SK-N-SH treated with all-trans-retinoic acid at 6 μM for 48 hours (cell line): ENCODE measurements around the gene LRRN4CL.

Experiments
- ATAC-seq: fragments of 200-7000 bp; cut with Tn5 transposase; 3 replicates; pipeline ENCODE4 v1.9.1; 2020; ENCODE audit warnings: mild to moderate bottlenecking, moderate library complexity
- ARNTL ChIP-seq: fragments of 450-650 bp; formaldehyde crosslinking; IDR thresholded peaks from 2 replicates; pipeline ENCODE4 v1.5.0; 2020; ENCODE audit warnings: low read depth, mild to moderate bottlenecking, moderate library complexity, borderline replicate concordance
- CSDC2 ChIP-seq: fragments of 250-450 bp; sonication (Bioruptor Pico); IDR thresholded peaks from 2 replicates; pipeline ENCODE4 v1.5.0; 2020; ENCODE audit warnings: mild to moderate bottlenecking, moderate library complexity
- CSRNP3 ChIP-seq: fragments of 250-450 bp; sonication (Bioruptor Pico); IDR thresholded peaks from 2 replicates; pipeline ENCODE4 v1.5.1; 2021; ENCODE audit warnings: mild to moderate bottlenecking, moderate library complexity
- ESRRG ChIP-seq: fragments of 250-450 bp; sonication (Bioruptor Pico); IDR thresholded peaks from 2 replicates; pipeline ENCODE4 v1.6.1; 2021; ENCODE audit warnings: mild to moderate bottlenecking
- GLIS3 ChIP-seq: fragments of 250-450 bp; sonication (Bioruptor Pico); IDR thresholded peaks from 2 replicates; pipeline ENCODE4 v1.5.0; 2020; ENCODE audit warnings: mild to moderate bottlenecking, moderate library complexity
- ISL1 ChIP-seq: fragments of 250-450 bp; sonication (Bioruptor Pico); IDR thresholded peaks from 2 replicates; pipeline ENCODE4 v2.1.2; 2022; ENCODE audit warnings: mild to moderate bottlenecking, moderate library complexity
- OSR1 ChIP-seq: fragments of 250-450 bp; sonication (Bioruptor Pico); IDR thresholded peaks from 2 replicates; pipeline ENCODE4 v1.8.0; 2022; ENCODE audit warnings: moderate library complexity, mild to moderate bottlenecking, inconsistent platforms
- POU6F1 ChIP-seq: fragments of 250-450 bp; sonication (Bioruptor Pico); IDR thresholded peaks from 2 replicates; pipeline ENCODE4 v1.8.0; 2021; ENCODE audit warnings: low read depth, mild to moderate bottlenecking, moderate library complexity, borderline replicate concordance
- PPARA ChIP-seq: fragments of 250-450 bp; sonication (Bioruptor Pico); IDR thresholded peaks from 2 replicates; pipeline ENCODE4 v1.5.0; 2020; ENCODE audit warnings: mild to moderate bottlenecking, borderline replicate concordance
- SNAI2 ChIP-seq: fragments of 250-450 bp; sonication (Bioruptor Pico); IDR thresholded peaks from 2 replicates; pipeline ENCODE4 v1.5.0; 2020; ENCODE audit warnings: mild to moderate bottlenecking, moderate library complexity
- TOX ChIP-seq: fragments of 250-450 bp; sonication (Bioruptor Pico); IDR thresholded peaks from 2 replicates; pipeline ENCODE4 v1.8.0; 2021; ENCODE audit warnings: mild to moderate bottlenecking, moderate library complexity, borderline replicate concordance
- TSHZ2 ChIP-seq: fragments of 250-450 bp; sonication (Bioruptor Pico); IDR thresholded peaks from 2 replicates; pipeline ENCODE4 v1.5.0; 2020; ENCODE audit warnings: mild to moderate bottlenecking, moderate library complexity
- ZC3H10 ChIP-seq: fragments of 250-450 bp; sonication (Bioruptor Pico); IDR thresholded peaks from 2 replicates; pipeline ENCODE4 v1.5.1; 2021; ENCODE audit warnings: mild to moderate bottlenecking, moderate library complexity
- ZFP3 ChIP-seq: fragments of 250-450 bp; sonication (Bioruptor Pico); IDR thresholded peaks from 2 replicates; pipeline ENCODE4 v1.5.0; 2020; ENCODE audit warnings: mild to moderate bottlenecking, moderate library complexity
- ZFP30 ChIP-seq: fragments of 450-650 bp; formaldehyde crosslinking; IDR thresholded peaks from 2 replicates; pipeline ENCODE4 v1.5.0; 2022; ENCODE audit warnings: mild to moderate bottlenecking, moderate library complexity
- ZNF565 ChIP-seq: fragments of 450-650 bp; formaldehyde crosslinking; conservative IDR thresholded peaks from 2 replicates; pipeline ENCODE4 v1.5.0; 2020; ENCODE audit warnings: low read depth, mild to moderate bottlenecking, moderate library complexity
- ZNF70 ChIP-seq: fragments of 450-650 bp; formaldehyde crosslinking; IDR thresholded peaks from 2 replicates; pipeline ENCODE4 v1.5.0; 2020; ENCODE audit warnings: mild to moderate bottlenecking, moderate library complexity
- ZNF8 ChIP-seq: fragments of 450-650 bp; formaldehyde crosslinking; IDR thresholded peaks from 2 replicates; pipeline ENCODE4 v1.5.0; 2020; ENCODE audit warnings: mild to moderate bottlenecking, moderate library complexity
- TF ChIP-seq, protein P1 (sequence below): fragments of 250-450 bp; sonication (Bioruptor Pico); IDR thresholded peaks from 2 replicates; pipeline ENCODE4 v1.5.1; 2020; ENCODE audit warnings: low read depth, mild to moderate bottlenecking, moderate library complexity
- TF ChIP-seq, protein P2 (sequence below): fragments of 250-450 bp; sonication (Bioruptor Pico); IDR thresholded peaks from 2 replicates; pipeline ENCODE4 v1.8.0; 2020; ENCODE audit warnings: mild to moderate bottlenecking, moderate library complexity, borderline replicate concordance

The LRRN4CL gene

GRCh38 chr11:62682518-62682917, 6.8 kb downstream of the LRRN4CL start:
- ATAC-seq, result no peak
- no peak for TF ChIP-seq OSR1
- TF ChIP-seq POU6F1, result no peak
- no peak for TF ChIP-seq ZNF70 (CRISPR knock-in tag)

DNA sequence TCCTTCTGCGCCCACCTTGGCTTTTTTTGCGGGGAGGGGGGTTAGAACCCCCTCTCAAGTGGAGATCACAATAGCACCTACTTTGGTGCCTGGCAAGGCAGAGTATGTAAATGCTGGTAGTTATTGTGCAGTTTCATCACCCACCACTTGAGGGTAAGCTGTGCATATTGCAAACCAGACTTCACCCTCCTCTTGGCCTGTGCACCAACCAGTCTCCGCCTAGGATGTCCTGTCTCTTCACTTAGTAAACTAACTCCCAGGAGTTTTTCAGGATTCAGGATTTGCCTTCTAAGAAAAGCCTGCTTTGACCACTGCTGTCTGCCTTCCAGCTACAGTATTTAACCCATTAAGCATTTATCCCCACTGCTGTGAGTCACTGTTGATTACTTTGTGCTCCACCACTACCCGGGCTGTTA, 8.5 kb downstream of the LRRN4CL start:
- peak; percentile 96 for ATAC-seq
- no peak for TF ChIP-seq ZNF565
- no peak for TF ChIP-seq POU6F1
- no peak for TF ChIP-seq ZC3H10 (CRISPR knock-in tag)
- no peak for TF ChIP-seq SNAI2 (CRISPR knock-in tag)
- TF ChIP-seq GLIS3 (CRISPR knock-in tag), result no peak
- TF ChIP-seq ZFP3 (CRISPR knock-in tag), result no peak
- no peak for TF ChIP-seq ISL1 (CRISPR knock-in tag)
- no peak for TF ChIP-seq ZFP30 (CRISPR knock-in tag)
- TF ChIP-seq OSR1, result no peak
- TF ChIP-seq, protein P1, sequence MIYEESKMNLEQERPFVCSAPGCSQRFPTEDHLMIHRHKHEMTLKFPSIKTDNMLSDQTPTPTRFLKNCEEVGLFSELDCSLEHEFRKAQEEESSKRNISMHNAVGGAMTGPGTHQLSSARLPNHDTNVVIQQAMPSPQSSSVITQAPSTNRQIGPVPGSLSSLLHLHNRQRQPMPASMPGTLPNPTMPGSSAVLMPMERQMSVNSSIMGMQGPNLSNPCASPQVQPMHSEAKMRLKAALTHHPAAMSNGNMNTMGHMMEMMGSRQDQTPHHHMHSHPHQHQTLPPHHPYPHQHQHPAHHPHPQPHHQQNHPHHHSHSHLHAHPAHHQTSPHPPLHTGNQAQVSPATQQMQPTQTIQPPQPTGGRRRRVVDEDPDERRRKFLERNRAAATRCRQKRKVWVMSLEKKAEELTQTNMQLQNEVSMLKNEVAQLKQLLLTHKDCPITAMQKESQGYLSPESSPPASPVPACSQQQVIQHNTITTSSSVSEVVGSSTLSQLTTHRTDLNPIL (CRISPR knock-in tag), result no peak
- TF ChIP-seq PPARA (CRISPR knock-in tag), result no peak
- TF ChIP-seq ZNF8 (CRISPR knock-in tag), result no peak
- no peak for TF ChIP-seq CSRNP3 (CRISPR knock-in tag)
- no peak for TF ChIP-seq ZNF70 (CRISPR knock-in tag)
- TF ChIP-seq, protein P2, sequence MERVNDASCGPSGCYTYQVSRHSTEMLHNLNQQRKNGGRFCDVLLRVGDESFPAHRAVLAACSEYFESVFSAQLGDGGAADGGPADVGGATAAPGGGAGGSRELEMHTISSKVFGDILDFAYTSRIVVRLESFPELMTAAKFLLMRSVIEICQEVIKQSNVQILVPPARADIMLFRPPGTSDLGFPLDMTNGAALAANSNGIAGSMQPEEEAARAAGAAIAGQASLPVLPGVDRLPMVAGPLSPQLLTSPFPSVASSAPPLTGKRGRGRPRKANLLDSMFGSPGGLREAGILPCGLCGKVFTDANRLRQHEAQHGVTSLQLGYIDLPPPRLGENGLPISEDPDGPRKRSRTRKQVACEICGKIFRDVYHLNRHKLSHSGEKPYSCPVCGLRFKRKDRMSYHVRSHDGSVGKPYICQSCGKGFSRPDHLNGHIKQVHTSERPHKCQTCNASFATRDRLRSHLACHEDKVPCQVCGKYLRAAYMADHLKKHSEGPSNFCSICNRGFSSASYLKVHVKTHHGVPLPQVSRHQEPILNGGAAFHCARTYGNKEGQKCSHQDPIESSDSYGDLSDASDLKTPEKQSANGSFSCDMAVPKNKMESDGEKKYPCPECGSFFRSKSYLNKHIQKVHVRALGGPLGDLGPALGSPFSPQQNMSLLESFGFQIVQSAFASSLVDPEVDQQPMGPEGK (CRISPR knock-in tag), result no peak

DNA sequence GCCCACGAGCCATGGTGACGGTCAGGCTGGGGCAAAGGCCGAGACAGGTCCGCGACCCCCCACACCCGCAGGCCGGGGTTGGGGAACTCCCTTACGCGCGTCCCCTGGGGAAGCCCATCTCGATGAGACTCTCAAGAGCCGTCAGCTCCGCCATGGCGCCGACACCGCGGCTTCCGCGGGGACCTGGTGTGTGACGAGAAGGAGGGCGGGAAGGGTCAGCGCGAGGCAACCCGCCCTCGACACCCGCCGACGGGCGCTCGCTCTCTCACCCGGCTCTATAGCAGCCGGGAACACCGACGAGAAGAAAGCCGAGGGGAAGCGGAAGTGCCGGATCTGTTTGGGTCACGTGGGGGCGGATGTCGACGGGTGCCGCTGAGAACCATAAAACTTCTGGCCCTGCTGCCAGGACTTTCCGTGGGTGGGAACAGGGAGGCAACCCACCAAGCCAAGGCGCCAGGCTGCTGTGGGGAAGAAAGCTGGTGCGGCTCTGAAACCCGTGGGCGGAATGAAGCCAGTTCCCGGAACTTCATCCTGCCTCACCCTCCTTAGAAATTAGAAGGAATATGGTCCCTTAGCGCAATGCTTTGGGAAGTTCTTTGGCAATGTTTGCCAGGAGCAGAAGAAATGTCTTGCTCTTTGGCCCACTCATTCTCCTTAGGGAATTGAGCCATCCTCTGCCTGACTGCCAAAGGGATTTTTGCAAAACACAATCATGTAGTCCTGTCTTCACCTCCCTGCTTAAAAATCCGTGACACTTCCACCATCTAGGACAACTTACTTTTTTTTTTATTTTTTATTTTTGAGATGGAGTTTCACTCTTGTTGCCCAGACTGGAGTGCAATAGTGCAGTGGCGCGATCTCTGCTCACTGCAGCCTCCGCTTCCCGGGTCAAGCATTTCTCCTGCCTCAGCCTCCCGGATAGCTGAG, 10.3 kb downstream of the LRRN4CL start, which contains the start of gene UBXN1:
TSS of gene UBXN1 (minus strand) at position 304 of the 927 bp plus-strand sequence. CDS start at position 154, 150 bp downstream.
- peak; percentile 86 for ATAC-seq
- TF ChIP-seq, protein P1 (CRISPR knock-in tag), result no peak
- no peak for TF ChIP-seq CSRNP3 (CRISPR knock-in tag)
- TF ChIP-seq TOX (CRISPR knock-in tag), result no peak
- TF ChIP-seq ARNTL (CRISPR knock-in tag), result no peak
- TF ChIP-seq ESRRG, result no peak
- no peak for TF ChIP-seq ZC3H10 (CRISPR knock-in tag)
- no peak for TF ChIP-seq ISL1 (CRISPR knock-in tag)
- TF ChIP-seq, protein P2 (CRISPR knock-in tag), result no peak
- TF ChIP-seq PPARA (CRISPR knock-in tag), result no peak
- TF ChIP-seq CSDC2, result no peak
- TF ChIP-seq TSHZ2, result no peak
